ENCODE results near the gene CDX2. TPM values are rescaled to one million over a fixed set of nuclear protein-coding genes. Genes with fewer than 3 reads are reported as not detected.

The CDX2 gene
- total RNA-seq, 1 donor from 2014 or later, result not detected

DNA sequence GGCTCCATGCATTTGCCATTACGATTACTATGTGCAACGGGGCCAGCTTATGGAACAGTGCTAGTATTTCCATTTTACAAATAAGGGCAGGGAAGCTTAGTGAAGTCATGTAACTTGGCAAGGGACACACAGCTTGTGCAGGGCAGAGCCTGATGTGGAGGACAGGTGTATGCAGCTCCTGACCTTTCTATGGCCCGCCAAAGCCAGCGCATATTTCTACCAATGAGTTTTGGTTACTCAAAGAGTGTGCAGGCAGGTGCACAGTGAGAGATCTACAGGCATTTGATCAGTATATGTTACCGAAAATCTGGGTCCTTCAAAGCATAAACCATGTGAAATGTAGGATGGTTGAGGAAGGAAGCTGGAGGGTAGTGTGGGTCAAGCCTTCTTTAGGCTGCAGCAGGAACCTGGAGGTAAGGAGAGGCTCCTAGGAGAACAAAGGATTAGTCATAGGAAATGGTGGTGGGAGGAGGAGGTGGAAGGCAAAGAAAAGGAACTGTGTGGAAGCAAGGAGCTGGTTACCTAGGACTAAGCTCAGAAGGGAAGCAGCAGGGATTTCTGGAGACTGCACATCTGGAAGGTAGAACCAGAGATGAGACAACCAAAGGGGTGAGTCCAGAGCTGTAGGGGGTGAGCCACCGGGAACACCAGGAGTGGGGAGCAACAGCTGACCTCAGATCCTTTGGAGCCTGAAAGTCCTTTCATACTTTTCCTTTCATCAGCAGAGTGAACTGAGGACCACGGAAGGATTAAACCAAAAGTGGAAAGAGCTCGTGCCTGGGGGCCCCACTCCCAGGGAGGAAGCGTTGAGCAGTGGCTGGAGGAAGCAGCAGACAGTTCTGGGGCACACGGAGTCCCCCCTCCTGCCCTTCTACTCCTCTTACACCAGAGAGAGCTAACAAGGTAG is 53.6 kb downstream of the CDX2 start:
- no peak overlapping the region for H3K4me3 Mint-ChIP-seq (ENCODE audit: unreplicated experiment)
- H3K4me1 Mint-ChIP-seq (ENCODE audit: low read depth), result peaks cover 7% of the 10 kb centered on the region
- H3K9me3 Mint-ChIP-seq (ENCODE audit: low read depth), result no peaks in the 10 kb centered on the region
- peaks cover 76% of the 10 kb centered on the region for H3K27me3 Mint-ChIP-seq (ENCODE audit: low read depth)
- H3K36me3 Mint-ChIP-seq (ENCODE audit: low read depth), result peaks cover 2% of the 10 kb centered on the region
- no peak for DNase-seq (ENCODE audit: low spot score)
- H3K27ac Mint-ChIP-seq (ENCODE audit: unreplicated experiment), result no peak overlapping the region
- TF ChIP-seq, protein P1, sequence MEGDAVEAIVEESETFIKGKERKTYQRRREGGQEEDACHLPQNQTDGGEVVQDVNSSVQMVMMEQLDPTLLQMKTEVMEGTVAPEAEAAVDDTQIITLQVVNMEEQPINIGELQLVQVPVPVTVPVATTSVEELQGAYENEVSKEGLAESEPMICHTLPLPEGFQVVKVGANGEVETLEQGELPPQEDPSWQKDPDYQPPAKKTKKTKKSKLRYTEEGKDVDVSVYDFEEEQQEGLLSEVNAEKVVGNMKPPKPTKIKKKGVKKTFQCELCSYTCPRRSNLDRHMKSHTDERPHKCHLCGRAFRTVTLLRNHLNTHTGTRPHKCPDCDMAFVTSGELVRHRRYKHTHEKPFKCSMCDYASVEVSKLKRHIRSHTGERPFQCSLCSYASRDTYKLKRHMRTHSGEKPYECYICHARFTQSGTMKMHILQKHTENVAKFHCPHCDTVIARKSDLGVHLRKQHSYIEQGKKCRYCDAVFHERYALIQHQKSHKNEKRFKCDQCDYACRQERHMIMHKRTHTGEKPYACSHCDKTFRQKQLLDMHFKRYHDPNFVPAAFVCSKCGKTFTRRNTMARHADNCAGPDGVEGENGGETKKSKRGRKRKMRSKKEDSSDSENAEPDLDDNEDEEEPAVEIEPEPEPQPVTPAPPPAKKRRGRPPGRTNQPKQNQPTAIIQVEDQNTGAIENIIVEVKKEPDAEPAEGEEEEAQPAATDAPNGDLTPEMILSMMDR (IDR thresholded peaks at IDR 0.05), result no peak

DNA sequence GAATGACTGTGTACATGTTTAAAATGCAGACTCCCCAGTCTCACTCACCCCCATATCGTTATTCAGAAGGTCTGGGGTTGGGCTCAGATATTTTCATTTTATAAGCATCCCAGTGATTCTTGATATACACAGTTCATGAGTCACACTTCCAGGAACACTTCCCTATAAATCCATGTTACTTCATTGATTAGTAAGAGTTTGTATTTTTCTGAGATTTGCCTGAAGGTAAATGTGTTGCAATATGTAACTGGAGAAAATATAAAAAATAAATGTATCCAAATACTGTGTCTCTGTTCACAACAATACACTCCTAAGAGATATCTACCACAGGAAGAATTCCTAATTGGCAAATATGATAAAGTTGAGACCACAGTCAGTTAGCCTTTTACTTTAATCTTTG is 56.0 kb downstream of the CDX2 start:
- H3K4me3 Mint-ChIP-seq (ENCODE audit: unreplicated experiment), result no peak overlapping the region
- peaks cover 2% of the 10 kb centered on the region for H3K36me3 Mint-ChIP-seq (ENCODE audit: low read depth)
- H3K4me1 Mint-ChIP-seq (ENCODE audit: low read depth), result peaks cover 4% of the 10 kb centered on the region
- no peak overlapping the region for H3K27ac Mint-ChIP-seq (ENCODE audit: unreplicated experiment)
- no peaks in the 10 kb centered on the region for H3K9me3 Mint-ChIP-seq (ENCODE audit: low read depth)
- no peak for DNase-seq (ENCODE audit: low spot score)
- peaks cover 77% of the 10 kb centered on the region for H3K27me3 Mint-ChIP-seq (ENCODE audit: low read depth)
- TF ChIP-seq, protein P1 (IDR thresholded peaks at IDR 0.05), result no peak

DNA sequence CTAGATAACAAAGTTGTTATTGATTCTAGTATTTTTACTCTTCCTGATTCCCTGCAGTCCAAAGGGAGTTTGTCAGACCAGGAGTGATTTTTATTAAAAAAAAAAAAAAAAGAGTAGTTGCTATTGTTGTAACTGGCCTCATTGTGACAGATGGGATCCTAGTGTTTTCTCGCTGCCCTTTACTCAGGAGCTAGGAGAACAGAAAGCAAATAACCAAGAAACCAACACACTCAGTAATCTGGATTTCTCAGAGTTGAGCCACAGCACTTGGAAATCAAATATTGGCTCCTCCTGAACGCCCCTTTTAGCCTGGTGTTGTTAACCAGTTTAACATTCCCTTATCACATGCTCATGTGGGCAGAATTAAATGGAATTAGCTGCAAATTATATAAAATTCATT is 57.6 kb downstream of the CDX2 start:
- Mint-ChIP-seq H3K4me3 (ENCODE audit: unreplicated experiment) (no peak overlapping the region), H3K27me3 (ENCODE audit: low read depth) (peaks cover 71% of the 10 kb centered on the region), H3K4me1 (ENCODE audit: low read depth) (no peaks in the 10 kb centered on the region), H3K9me3 (ENCODE audit: low read depth) (no peaks in the 10 kb centered on the region), H3K27ac (ENCODE audit: unreplicated experiment) (no peak overlapping the region), H3K36me3 (ENCODE audit: low read depth) (no peaks in the 10 kb centered on the region)
- TF ChIP-seq, protein P1 (IDR thresholded peaks at IDR 0.05), result no peak
- DNase-seq (ENCODE audit: low spot score), result no peak

Other genes with a start within 250 kb of the CDX2 start
- gene GSX1, start 176.8 kb downstream of the CDX2 start, total RNA-seq, result not detected in 3 replicates
- gene PDX1, start 49.3 kb downstream of the CDX2 start, total RNA-seq, result not detected in 3 replicates
- gene URAD, start 19.4 kb upstream of the CDX2 start, total RNA-seq, result not detected in 3 replicates
- gene FLT3, start 131.3 kb upstream of the CDX2 start, total RNA-seq, result not detected in 3 replicates
- gene PAN3, start 169.2 kb upstream of the CDX2 start, total RNA-seq, result 18.1 to 19.0 TPM (median 18.7 TPM) in 3 replicates

Data from chondrocyte (in vitro differentiated cells).